ENCODE measurements around the gene CALCOCO1. TPM values are rescaled to one million over a fixed set of nuclear protein-coding genes. Genes with fewer than 3 reads are reported as not detected.

The CALCOCO1 gene
- total RNA-seq, 1 experiment from 2014 or later = 88.9 TPM

GRCh38 chr12:53714004-53714403 lies 13.2 kb downstream of the CALCOCO1 start:
- no peaks in the 10 kb centered on the region for H3K36me3 ChIP-seq (ENCODE audit: low read depth)
- no TSS peak for BruUV-seq (replicated peaks)
- H3K9me3 ChIP-seq (ENCODE audit: insufficient read depth, low read depth) = no peaks in the 10 kb centered on the region
- intact Hi-C loops (cut with micrococcal nuclease; ENCODE audit: unreplicated experiment) = no loop called here
- H3K4me3 ChIP-seq = no peak overlapping the region
- H4K20me1 ChIP-seq (ENCODE audit: insufficient read depth) = no peaks in the 10 kb centered on the region
- H3K27me3 ChIP-seq (ENCODE audit: insufficient read depth, low read depth) = peaks cover 7% of the 10 kb centered on the region
- TF ChIP-seq CTCF (conservative IDR thresholded peaks at IDR 0.05) (no peak), EZH2 (IDR thresholded peaks at IDR 0.05; ENCODE audit: low read depth) (no peak)
- H3K9me2 ChIP-seq (ENCODE audit: insufficient read depth) = no peaks in the 10 kb centered on the region
- H3K79me2 ChIP-seq (ENCODE audit: low read depth) = no peaks in the 10 kb centered on the region
- H3K4me2 ChIP-seq = no peak overlapping the region
- H3K27ac ChIP-seq = no peak overlapping the region
- no peaks in the 10 kb centered on the region for H3F3A ChIP-seq (ENCODE audit: insufficient read depth, low read depth)
- H2AFZ ChIP-seq = no peak overlapping the region
- H3K4me1 ChIP-seq (replicated peaks; ENCODE audit: insufficient read depth) = no peaks in the 10 kb centered on the region
- POLR2A ChIA-PET (ENCODE audit: unreplicated experiment) = no interaction called here
- CTCF ChIA-PET = no interaction called here
- no peak for DNase-seq

GRCh38 chr12:53713516-53713915 lies 13.7 kb downstream of the CALCOCO1 start:
- H3K9me2 ChIP-seq (ENCODE audit: insufficient read depth) = no peaks in the 10 kb centered on the region
- H3K4me1 ChIP-seq (replicated peaks; ENCODE audit: insufficient read depth) = no peaks in the 10 kb centered on the region
- no peak for TF ChIP-seq CTCF (conservative IDR thresholded peaks at IDR 0.05)
- TF ChIP-seq EZH2 (IDR thresholded peaks at IDR 0.05; ENCODE audit: low read depth) = no peak
- CTCF ChIA-PET = interaction anchor here (0.6 kb wide), 1 partner anchor 181 kb away, joined by 4 read pairs; no protein-coding TSS in a partner anchor
- no peak overlapping the region for H2AFZ ChIP-seq
- H3K27me3 ChIP-seq (ENCODE audit: insufficient read depth, low read depth) = peaks cover 12% of the 10 kb centered on the region
- no peaks in the 10 kb centered on the region for H3K9me3 ChIP-seq (ENCODE audit: insufficient read depth, low read depth)
- H3K4me2 ChIP-seq = no peak overlapping the region
- no peaks in the 10 kb centered on the region for H3K36me3 ChIP-seq (ENCODE audit: low read depth)
- no peak overlapping the region for H3K27ac ChIP-seq
- H3K4me3 ChIP-seq = no peak overlapping the region
- H3K79me2 ChIP-seq (ENCODE audit: low read depth) = no peaks in the 10 kb centered on the region
- BruUV-seq (replicated peaks) = no TSS peak
- POLR2A ChIA-PET (ENCODE audit: unreplicated experiment) = no interaction called here
- DNase-seq = no peak
- intact Hi-C loops (cut with micrococcal nuclease; ENCODE audit: unreplicated experiment) = no loop called here
- no peaks in the 10 kb centered on the region for H3F3A ChIP-seq (ENCODE audit: insufficient read depth, low read depth)
- H4K20me1 ChIP-seq (ENCODE audit: insufficient read depth) = no peaks in the 10 kb centered on the region

- peaks cover 17% of the 10 kb centered on the region for H3K27me3 ChIP-seq (ENCODE audit: insufficient read depth, low read depth)
- no peak overlapping the region for H3K4me3 ChIP-seq
- no peaks in the 10 kb centered on the region for H3K79me2 ChIP-seq (ENCODE audit: low read depth)
- no peaks in the 10 kb centered on the region for H3K4me1 ChIP-seq (replicated peaks; ENCODE audit: insufficient read depth)
- H3K36me3 ChIP-seq (ENCODE audit: low read depth) = no peaks in the 10 kb centered on the region
- H3F3A ChIP-seq (ENCODE audit: insufficient read depth, low read depth) = no peaks in the 10 kb centered on the region
- H3K9me2 ChIP-seq (ENCODE audit: insufficient read depth) = no peaks in the 10 kb centered on the region
- BruUV-seq (replicated peaks) = no TSS peak
- no peak overlapping the region for H3K4me2 ChIP-seq
- no peaks in the 10 kb centered on the region for H3K9me3 ChIP-seq (ENCODE audit: insufficient read depth, low read depth)
- ChIA-PET CTCF (no interaction called here), POLR2A (ENCODE audit: unreplicated experiment) (no interaction called here)
- no peak overlapping the region for H3K27ac ChIP-seq
- intact Hi-C loops (cut with micrococcal nuclease; ENCODE audit: unreplicated experiment) = no loop called here
- no peaks in the 10 kb centered on the region for H4K20me1 ChIP-seq (ENCODE audit: insufficient read depth)
- TF ChIP-seq EZH2 (IDR thresholded peaks at IDR 0.05; ENCODE audit: low read depth) (no peak), CTCF (conservative IDR thresholded peaks at IDR 0.05) (no peak)
- no peak overlapping the region for H2AFZ ChIP-seq
- no peak for DNase-seq
Measured at GRCh38 chr12:53712059-53712643, 15.1 kb downstream of the CALCOCO1 start.

All from PC-9 (cell line).